Upper lobe of left lung (tissue), 4 donors: ENCODE measurements around the gene RAF1.

Experiments
- CTCF ChIP-seq, 6 experiments: fragments of 450-650 bp in 4 of 6; fragments of 200-600 bp in 2 of 6; sonication (generic) in 2 of 6; IDR thresholded peaks; one replicate each; pipeline ENCODE4 v1.5.1; 2016 to 2019; ENCODE audit warnings: antibody characterized with exemption in 6 of 6
- EP300 ChIP-seq, 4 donors: sonication (generic); formaldehyde crosslinking; IDR thresholded peaks; one replicate each; pipeline ENCODE4 v1.5.1; 2017; ENCODE audit warnings: antibody characterized with exemption in 4 of 4, control low read depth in 2 of 4
- POLR2A ChIP-seq, 4 donors: fragments of 450-650 bp; IDR thresholded peaks; one replicate each; pipeline ENCODE4 v1.5.1; 2016 to 2017; ENCODE audit warnings: antibody characterized with exemption in 4 of 4, mild to moderate bottlenecking in 2 of 4
- POLR2AphosphoS5 ChIP-seq, 2 donors: sonication (generic); formaldehyde crosslinking; IDR thresholded peaks; one replicate each; pipeline ENCODE4 v1.5.1; 2017; ENCODE audit warnings: antibody characterized with exemption in 2 of 2

- TF ChIP-seq POLR2A (IDR thresholded peaks at IDR 0.05) = no peak
- TF ChIP-seq CTCF (IDR thresholded peaks at IDR 0.05) = no peak
- no peak for TF ChIP-seq POLR2AphosphoS5 (IDR thresholded peaks at IDR 0.05)
- TF ChIP-seq EP300 (IDR thresholded peaks at IDR 0.05) = no peak
These were observed 43.2 kb downstream of the RAF1 start for GRCh38 chr3:12620729-12621128.
